Glutamatergic neuron (in vitro differentiated cells): ENCODE measurements around the gene POC1A. TPM values are rescaled to one million over a fixed set of nuclear protein-coding genes. Genes with fewer than 3 reads are reported as not detected.

ENCODE experiments used
- DNase-seq: peaks from one replicate; pipeline ENCODE4 v3.0.0; 2022
- H3K27ac Mint-ChIP-seq: one replicate; pipeline ENCODE4 v1.8.0; 2020; ENCODE audit warnings: mild to moderate bottlenecking, mixed read lengths, inconsistent platforms; ENCODE audit not compliant: unreplicated experiment
- H3K27me3 Mint-ChIP-seq: one replicate; pipeline ENCODE4 v1.8.0; 2020; ENCODE audit warnings: mild to moderate bottlenecking, moderate library complexity, mixed read lengths, inconsistent platforms; ENCODE audit not compliant: unreplicated experiment
- H3K36me3 Mint-ChIP-seq: one replicate; pipeline ENCODE4 v1.8.0; 2020; ENCODE audit warnings: mild to moderate bottlenecking, mixed read lengths, inconsistent platforms; ENCODE audit not compliant: unreplicated experiment
- H3K4me1 Mint-ChIP-seq: one replicate; pipeline ENCODE4 v1.8.0; 2020; ENCODE audit warnings: mild to moderate bottlenecking, low read depth, mixed read lengths, inconsistent platforms; ENCODE audit not compliant: unreplicated experiment
- H3K4me3 Mint-ChIP-seq: one replicate; pipeline ENCODE4 v1.8.0; 2020; ENCODE audit warnings: mild to moderate bottlenecking, mixed read lengths, inconsistent platforms; ENCODE audit not compliant: unreplicated experiment
- H3K9me3 Mint-ChIP-seq: one replicate; pipeline ENCODE4 v1.8.0; 2020; ENCODE audit warnings: mild to moderate bottlenecking, moderate library complexity, mixed read lengths, inconsistent platforms; ENCODE audit not compliant: unreplicated experiment
- CTCF ChIP-seq: fragments of 200-600 bp; sonication (generic); IDR thresholded peaks from one replicate; pipeline ENCODE4 v1.5.0; 2021; ENCODE audit not compliant: partially characterized antibody, unreplicated experiment
- total RNA-seq: library from RNA; stranded (reverse); fragmentation: NEBNext Ultra II Directional; extraction: Animal tissue kit (Norgen Biotek cat#: 25700); gene quantifications from one replicate; pipeline ENCODE4 v1.2.1, GENCODE V29; 2021; ENCODE audit not compliant: unreplicated experiment

The POC1A gene
- total RNA-seq, 1 donor from 2014 or later: 3.2 TPM

DNA sequence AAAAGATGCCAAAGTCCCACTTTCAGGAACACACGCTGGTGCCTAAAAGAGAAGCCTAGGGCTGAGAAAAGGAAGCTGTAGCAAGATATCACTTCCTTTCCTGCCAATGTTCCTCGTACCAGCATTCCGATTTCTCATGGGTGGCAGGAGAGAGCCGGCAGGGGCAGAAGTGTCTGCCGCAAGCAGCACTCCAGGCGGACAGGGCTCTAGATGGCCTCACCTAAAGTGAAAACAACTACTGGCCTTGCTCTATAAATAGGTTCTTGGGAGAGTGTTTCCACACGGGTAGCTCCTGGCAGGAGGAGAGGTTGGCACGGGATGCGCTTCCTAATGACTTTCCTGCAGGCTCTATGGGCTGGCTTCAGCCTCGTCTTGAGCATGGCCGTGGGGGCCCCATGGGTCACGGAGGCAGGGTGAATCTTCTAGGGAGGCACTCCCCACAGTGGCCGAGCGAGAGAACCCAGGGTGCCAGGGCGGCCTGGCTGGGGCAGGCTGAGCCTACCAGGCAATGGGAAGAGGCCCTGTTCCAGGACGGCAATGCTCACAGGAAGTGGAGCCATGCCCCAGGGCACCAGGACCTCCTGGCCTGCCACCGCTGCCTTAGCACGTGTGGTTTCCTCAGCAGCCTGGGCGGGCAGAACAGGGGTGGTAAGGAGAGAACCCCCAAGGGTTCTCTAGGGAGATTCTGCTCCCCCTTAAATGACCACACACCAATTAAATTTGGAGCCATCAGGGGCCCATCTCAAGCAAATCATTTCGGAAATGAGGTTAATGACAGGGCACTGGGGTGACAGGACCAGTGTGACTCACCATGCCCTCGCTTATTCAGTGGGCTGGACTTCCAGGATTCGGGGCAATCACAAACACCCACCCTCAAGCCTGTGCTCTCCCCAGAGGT is 83.2 kb downstream of the POC1A start:
- no peak overlapping the region for H3K4me3 Mint-ChIP-seq
- no peaks in the 10 kb centered on the region for H3K36me3 Mint-ChIP-seq
- DNase-seq: no peak
- no peak overlapping the region for H3K27ac Mint-ChIP-seq
- no peaks in the 10 kb centered on the region for H3K4me1 Mint-ChIP-seq
- no peaks in the 10 kb centered on the region for H3K9me3 Mint-ChIP-seq
- no peak for TF ChIP-seq CTCF
- peaks cover 5% of the 10 kb centered on the region for H3K27me3 Mint-ChIP-seq

DNA sequence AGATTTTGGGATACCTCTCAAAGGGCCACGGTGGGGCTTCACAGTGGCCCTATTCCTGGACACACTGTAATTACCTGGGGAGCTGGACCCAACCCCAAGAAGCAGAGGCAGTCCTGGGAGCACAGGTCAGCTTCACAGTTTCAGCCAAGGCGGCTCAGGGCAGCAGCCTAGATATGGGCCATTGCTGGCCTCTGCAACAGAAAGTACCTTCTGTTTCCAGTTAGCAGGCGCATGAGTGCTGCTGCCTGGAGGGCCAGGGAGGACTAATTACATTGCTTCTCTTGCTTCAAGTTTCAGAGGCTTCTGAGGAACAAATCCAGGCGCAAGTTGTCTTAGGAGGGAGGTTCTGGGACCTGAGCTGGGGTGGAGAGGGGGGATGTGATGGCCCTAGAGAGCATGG is 84.4 kb downstream of the POC1A start:
- H3K27ac Mint-ChIP-seq: no peak overlapping the region

DNA sequence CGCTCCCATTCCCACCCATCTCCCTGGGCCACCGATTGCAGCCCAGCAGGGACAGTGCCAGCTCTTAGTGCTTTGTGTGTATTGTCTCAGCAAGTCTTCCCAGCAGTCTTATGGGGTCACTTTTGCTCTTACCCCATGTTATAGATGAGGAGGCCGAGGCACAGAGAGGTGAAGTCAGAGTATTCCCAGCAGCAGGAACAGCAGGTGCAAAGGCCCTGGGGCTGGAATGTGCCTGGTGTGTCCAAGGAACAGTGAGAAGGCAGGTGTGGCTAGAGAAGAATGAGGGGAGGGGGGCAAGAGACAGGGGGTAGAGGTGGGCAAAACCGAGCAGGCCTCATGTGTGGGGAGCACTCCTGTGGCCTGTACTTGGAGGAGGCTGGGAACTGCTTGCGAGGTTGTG is 85.1 kb downstream of the POC1A start:
- no peaks in the 10 kb centered on the region for H3K36me3 Mint-ChIP-seq
- H3K27ac Mint-ChIP-seq: no peak overlapping the region
- H3K4me3 Mint-ChIP-seq: no peak overlapping the region
- H3K9me3 Mint-ChIP-seq: no peaks in the 10 kb centered on the region
- H3K27me3 Mint-ChIP-seq: peaks cover 9% of the 10 kb centered on the region
- TF ChIP-seq CTCF: no peak
- no peak for DNase-seq
- no peaks in the 10 kb centered on the region for H3K4me1 Mint-ChIP-seq

More for the DNA sequence above, 84.4 kb downstream of the POC1A start:
- Mint-ChIP-seq H3K4me1 (no peaks in the 10 kb centered on the region), H3K27me3 (peaks cover 7% of the 10 kb centered on the region), H3K4me3 (no peak overlapping the region), H3K36me3 (no peaks in the 10 kb centered on the region), H3K9me3 (no peaks in the 10 kb centered on the region)
- TF ChIP-seq CTCF: no peak
- DNase-seq: no peak

GRCh38 chr3:52068730-52069129 is 85.5 kb downstream of the POC1A start:
- Mint-ChIP-seq H3K27ac (no peak overlapping the region), H3K27me3 (peaks cover 9% of the 10 kb centered on the region), H3K4me3 (no peak overlapping the region), H3K9me3 (no peaks in the 10 kb centered on the region), H3K4me1 (no peaks in the 10 kb centered on the region), H3K36me3 (no peaks in the 10 kb centered on the region)
- DNase-seq: no peak
- no peak for TF ChIP-seq CTCF

GRCh38 chr3:52068055-52068571 is 86.1 kb downstream of the POC1A start:
- no peak overlapping the region for H3K4me3 Mint-ChIP-seq
- DNase-seq: peak; percentile 43
- no peaks in the 10 kb centered on the region for H3K36me3 Mint-ChIP-seq
- H3K4me1 Mint-ChIP-seq: peaks cover 6% of the 10 kb centered on the region
- peaks cover 11% of the 10 kb centered on the region for H3K27me3 Mint-ChIP-seq
- TF ChIP-seq CTCF: no peak
- no peaks in the 10 kb centered on the region for H3K9me3 Mint-ChIP-seq
- H3K27ac Mint-ChIP-seq: no peak overlapping the region
